Ovary (tissue), 9 donors: Measurements from ENCODE around the gene TNFRSF13B. TPM values are rescaled to one million over a fixed set of nuclear protein-coding genes. Genes with fewer than 3 reads are reported as not detected.

Source experiments
- DNase-seq, 5 donors: peaks; one replicate each; pipeline ENCODE4 v3.0.0-alpha.2; 2019 to 2020
- H3K27ac ChIP-seq, 2 donors: fragments of 200-600 bp; one replicate each; pipeline versions ENCODE4 v1.5.1 to v1.8.0; 2019 to 2022
- H3K27me3 ChIP-seq: fragments of 200-600 bp; one replicate; pipeline ENCODE4 v1.8.0; 2022
- H3K36me3 ChIP-seq: fragments of 200-600 bp; sonication (generic); one replicate; pipeline ENCODE4 v1.5.1; 2019
- H3K4me1 ChIP-seq: one replicate; pipeline ENCODE4 v1.8.1; 2013; ENCODE audit warnings: mild to moderate bottlenecking, moderate library complexity; ENCODE audit not compliant: insufficient read depth
- H3K4me3 ChIP-seq: fragments of 200-600 bp; sonication (generic); one replicate; pipeline ENCODE4 v1.5.1; 2017
- H3K9me3 ChIP-seq, 2 donors: fragments of 200-600 bp in 1 of 2; sonication (generic) in 1 of 2; one replicate each; pipeline versions ENCODE4 v1.5.1 to v1.8.1; 2013 to 2019; ENCODE audit warnings: mild to moderate bottlenecking in 1 of 2, moderate library complexity in 1 of 2
- EP300 ChIP-seq: sonication (generic); formaldehyde crosslinking; IDR thresholded peaks from one replicate; pipeline ENCODE4 v1.6.1; 2017; ENCODE audit warnings: antibody characterized with exemption
- POLR2A ChIP-seq: fragments of 450-650 bp; IDR thresholded peaks from one replicate; pipeline ENCODE4 v1.6.1; 2017; ENCODE audit warnings: antibody characterized with exemption, mild to moderate bottlenecking, moderate library complexity
- WGBS, 3 donors: extraction: QIAGEN DNeasy Blood & Tissue Kit in 1 of 3; methylation state at CpG; one replicate each; pipeline versions ENCODE4 v1.1.5 to v1.1.7; 2013 to 2017; 5-methylcytosine and 5-hydroxymethylcytosine counted together
- intact Hi-C, 4 donors: fragments of 100-400 bp; cut with DNase I; formaldehyde crosslinking; loops; one replicate each; pipeline versions ENCODE4 v1.11.0 to v1.15.1; 2022 to 2023
- polyA plus RNA-seq, 2 donors: library from polyadenylated mRNA; stranded (reverse); fragments of 200-250 nt in 1 of 2; fragments of 350-450 nt in 1 of 2; fragmentation: Illumina TruSeq in 1 of 2; extraction: RNeasy Lipid Tissue Mini Kit (QIAGEN cat#74804) in 1 of 2; gene quantifications; one replicate each; pipeline ENCODE4 v1.2.3, GENCODE V29; 2013 to 2014
- total RNA-seq, 7 donors: library from RNA; depleted of rRNA in 2 of 7; stranded (reverse); fragments of >200 nt in 2 of 7; fragmentation: NEBNext Ultra II Directional in 3 of 7; extraction: Animal tissue kit (Norgen Biotek cat#: 25700) in 3 of 7; gene quantifications; one replicate each; pipeline versions ENCODE4 v1.1.0 to v1.2.4, GENCODE V29; 2016 to 2023
- TF ChIP-seq, protein P1 (sequence below), 3 donors: fragments of 450-650 bp in 2 of 3; fragments of 200-600 bp in 1 of 3; IDR thresholded peaks; one replicate each; pipeline versions ENCODE4 v1.5.1 to v1.8.0; 2016 to 2022; ENCODE audit warnings: antibody characterized with exemption in 3 of 3, mild to moderate bottlenecking in 1 of 3
- donor health status: DM: no; HTN: no; CAD: no; lungs with moderate emphysema.
- donor health status: DM: no; HTN: no; CAD: no.
- donor health status: Bipolar disorder and iron deficiency.
- donor health status: DM: yes; HTN: yes; CAD: no.
- donor health status: DM: no; HTN: no; CAD: no.
- donor health status: DM: yes; HTN: yes; CAD: no.

Gene TNFRSF13B
- total and polyA plus RNA-seq, 9 donors = 0.53 TPM; not detected in 8

DNA sequence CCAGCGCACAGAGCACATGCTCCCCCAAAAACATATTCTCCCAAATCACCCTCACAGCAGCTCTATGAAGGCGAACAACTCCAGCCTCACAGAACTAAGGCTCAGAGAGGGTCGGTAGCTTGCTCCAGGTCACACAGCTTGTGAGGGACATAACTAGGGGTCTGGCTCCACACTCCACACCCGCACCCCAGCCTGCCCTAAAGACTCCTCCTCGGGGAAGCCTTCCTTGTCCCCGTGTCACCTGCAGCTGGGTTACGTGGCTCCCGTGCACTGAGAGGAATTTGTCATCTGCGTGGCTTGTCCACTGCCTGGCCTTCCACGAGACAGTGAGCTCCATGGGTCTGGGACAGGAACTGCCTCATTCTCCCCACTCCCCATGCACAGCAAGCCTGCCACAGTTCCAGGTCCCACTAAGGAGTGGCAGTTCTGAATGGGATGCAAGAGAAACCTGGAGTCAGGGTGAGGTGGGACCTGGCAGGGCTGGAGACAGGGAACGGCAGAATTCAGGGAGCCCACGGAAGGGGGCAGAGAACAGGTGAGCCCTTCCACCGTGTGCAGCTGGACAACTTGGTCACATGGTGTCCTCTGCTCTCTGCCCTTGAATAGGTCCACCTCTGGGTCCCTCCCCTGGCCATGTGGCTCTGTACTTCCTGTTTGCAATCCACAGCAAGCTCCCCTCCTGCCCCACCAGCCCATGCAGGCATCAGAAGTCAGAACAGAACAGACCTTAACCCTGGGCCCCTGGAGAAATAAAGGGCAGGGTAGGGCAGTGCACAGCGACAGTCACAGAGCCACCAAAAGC lies 27.4 kb downstream of the TNFRSF13B start:
- Histone ChIP-seq H3K4me3 (no peak overlapping the region), H3K9me3 (no peaks in the 10 kb centered on the region), H3K27me3 (no peaks in the 10 kb centered on the region), H3K36me3 (no peaks in the 10 kb centered on the region), H3K4me1 (no peaks in the 10 kb centered on the region), H3K27ac (no peak overlapping the region)
- TF ChIP-seq EP300 (no peak), POLR2A (no peak)
- TF ChIP-seq, protein P1, sequence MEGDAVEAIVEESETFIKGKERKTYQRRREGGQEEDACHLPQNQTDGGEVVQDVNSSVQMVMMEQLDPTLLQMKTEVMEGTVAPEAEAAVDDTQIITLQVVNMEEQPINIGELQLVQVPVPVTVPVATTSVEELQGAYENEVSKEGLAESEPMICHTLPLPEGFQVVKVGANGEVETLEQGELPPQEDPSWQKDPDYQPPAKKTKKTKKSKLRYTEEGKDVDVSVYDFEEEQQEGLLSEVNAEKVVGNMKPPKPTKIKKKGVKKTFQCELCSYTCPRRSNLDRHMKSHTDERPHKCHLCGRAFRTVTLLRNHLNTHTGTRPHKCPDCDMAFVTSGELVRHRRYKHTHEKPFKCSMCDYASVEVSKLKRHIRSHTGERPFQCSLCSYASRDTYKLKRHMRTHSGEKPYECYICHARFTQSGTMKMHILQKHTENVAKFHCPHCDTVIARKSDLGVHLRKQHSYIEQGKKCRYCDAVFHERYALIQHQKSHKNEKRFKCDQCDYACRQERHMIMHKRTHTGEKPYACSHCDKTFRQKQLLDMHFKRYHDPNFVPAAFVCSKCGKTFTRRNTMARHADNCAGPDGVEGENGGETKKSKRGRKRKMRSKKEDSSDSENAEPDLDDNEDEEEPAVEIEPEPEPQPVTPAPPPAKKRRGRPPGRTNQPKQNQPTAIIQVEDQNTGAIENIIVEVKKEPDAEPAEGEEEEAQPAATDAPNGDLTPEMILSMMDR (IDR thresholded peaks at IDR 0.05) = no peak
- 70 to 75% (median 71%) methylated on average over 14 of the region's 14 CpGs for WGBS, 3 donors
- no peak for DNase-seq
- intact Hi-C loops = no loop called here

DNA sequence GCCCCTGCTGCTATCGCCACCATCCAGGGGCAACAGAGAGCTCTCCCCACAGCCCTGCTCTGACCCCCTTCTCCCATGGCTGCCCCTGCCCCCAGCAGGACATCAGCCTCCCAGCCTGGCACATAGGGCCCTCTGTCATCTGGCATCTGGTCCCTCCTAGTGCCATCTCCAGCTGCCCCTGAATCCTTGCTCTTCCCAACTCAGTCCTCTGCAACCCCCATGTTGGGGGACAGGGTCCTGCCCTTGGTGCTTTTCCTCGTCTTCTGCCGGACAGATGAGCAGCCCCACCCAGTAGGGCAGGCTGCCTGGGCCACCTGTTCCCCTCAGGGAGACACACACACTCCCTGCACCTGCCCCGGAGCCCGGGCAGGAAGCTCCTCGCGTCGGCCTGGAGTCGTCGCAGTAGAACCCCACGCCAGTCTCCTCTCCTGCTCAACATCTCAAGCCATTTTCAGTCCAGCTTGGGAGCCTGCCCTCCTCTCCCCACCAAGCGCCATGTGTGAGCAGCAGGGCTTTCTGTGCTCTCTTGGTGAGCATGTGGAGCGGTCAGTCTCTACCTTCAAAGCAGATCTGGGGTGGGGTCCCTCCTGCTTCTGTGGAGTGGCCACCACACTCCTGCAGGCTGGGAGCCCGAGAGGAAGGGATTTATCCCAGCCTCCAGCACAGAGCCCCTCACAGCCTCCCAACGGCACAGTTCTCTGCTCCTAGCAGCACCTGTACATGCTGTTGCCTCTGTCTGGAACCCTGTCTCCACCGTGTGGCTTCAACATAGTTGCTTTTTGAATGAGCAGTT lies 28.2 kb downstream of the TNFRSF13B start:
- H3K9me3 ChIP-seq = no peaks in the 10 kb centered on the region
- no peak for DNase-seq
- H3K27ac ChIP-seq = no peak overlapping the region
- H3K4me3 ChIP-seq = no peak overlapping the region
- H3K36me3 ChIP-seq = no peaks in the 10 kb centered on the region
- TF ChIP-seq POLR2A = no peak
- no peak for TF ChIP-seq EP300
- TF ChIP-seq, protein P1 (IDR thresholded peaks at IDR 0.05) = no peak
- H3K4me1 ChIP-seq = no peaks in the 10 kb centered on the region
- 70 to 72% (median 71%) methylated on average over 16 of the region's 16 CpGs for WGBS, 3 donors
- no peaks in the 10 kb centered on the region for H3K27me3 ChIP-seq
- intact Hi-C loops = no loop called here

DNA sequence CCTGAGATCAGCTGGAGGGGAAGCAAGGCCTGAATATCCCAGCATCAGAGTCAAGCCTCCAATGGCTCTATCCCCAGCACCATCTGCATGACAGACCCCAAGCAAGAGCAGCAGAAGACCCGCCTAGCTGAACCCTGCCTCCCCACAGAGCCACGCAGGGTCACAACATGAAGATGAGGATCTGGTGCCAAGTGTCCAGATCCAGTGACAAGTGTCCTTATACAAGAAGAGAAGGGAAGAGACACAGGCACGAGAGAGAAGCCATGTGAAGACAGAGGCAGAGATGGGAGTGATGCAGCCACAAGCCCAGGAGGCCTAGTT lies 28.9 kb downstream of the TNFRSF13B start:
- no peaks in the 10 kb centered on the region for H3K27me3 ChIP-seq
- H3K4me3 ChIP-seq = no peak overlapping the region
- TF ChIP-seq EP300 = no peak
- no peak for TF ChIP-seq POLR2A
- TF ChIP-seq, protein P1 (IDR thresholded peaks at IDR 0.05) = no peak
- H3K36me3 ChIP-seq = no peaks in the 10 kb centered on the region
- 82 to 92% (median 82%) methylated on average over 3 of the region's 3 CpGs for WGBS, 3 donors
- intact Hi-C loops = no loop called here
- H3K9me3 ChIP-seq = no peaks in the 10 kb centered on the region
- H3K4me1 ChIP-seq = no peaks in the 10 kb centered on the region
- no peak for DNase-seq
- no peak overlapping the region for H3K27ac ChIP-seq

DNA sequence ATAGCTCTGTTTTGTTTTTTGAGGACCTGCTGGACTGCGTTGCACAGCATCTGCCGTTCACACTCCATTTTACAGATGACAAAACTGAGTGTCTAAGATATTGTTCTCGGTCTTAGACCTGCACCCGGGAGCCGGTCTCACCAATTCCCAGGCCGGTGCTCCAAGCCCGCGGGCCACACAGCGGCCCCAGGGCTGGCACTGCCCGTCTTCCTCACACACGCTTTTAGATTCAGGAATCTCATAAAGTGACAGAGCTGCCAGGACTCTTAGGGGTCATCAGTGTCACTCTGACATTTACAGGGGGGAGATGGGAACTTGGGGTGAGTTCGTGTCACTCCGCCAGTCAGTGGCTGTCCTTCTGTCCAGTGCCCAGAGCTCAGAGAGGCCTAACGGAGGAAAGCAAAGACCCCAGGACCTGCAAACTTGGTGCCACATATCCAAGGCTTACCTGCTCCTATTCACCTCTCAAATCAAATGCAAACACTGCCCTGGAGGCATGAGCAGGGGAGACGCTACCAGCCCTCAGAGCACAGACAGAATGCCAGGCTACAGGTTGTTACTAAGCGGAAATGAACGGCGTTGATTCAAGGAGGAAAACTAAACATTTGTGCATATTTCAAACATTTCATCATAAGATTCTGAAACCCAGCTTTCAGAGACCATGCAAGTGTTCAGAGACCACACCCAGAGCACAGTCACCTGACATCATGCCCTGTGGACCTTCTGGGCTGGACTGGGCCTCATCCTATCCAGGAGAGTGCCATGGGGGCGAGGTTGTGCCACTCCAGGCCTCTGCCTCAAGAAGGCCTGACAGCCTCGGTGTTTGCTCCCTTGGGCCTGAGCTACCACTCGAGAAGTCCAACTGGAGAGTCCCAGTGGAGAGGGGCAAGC lies 29.5 kb downstream of the TNFRSF13B start:
- 90 to 94% (median 93%) methylated on average over 21 of the region's 21 CpGs for WGBS, 3 donors
- Histone ChIP-seq H3K4me1 (no peaks in the 10 kb centered on the region), H3K27me3 (no peaks in the 10 kb centered on the region), H3K27ac (no peak overlapping the region), H3K4me3 (no peak overlapping the region), H3K9me3 (no peaks in the 10 kb centered on the region), H3K36me3 (no peaks in the 10 kb centered on the region)
- TF ChIP-seq POLR2A (no peak), EP300 (no peak)
- TF ChIP-seq, protein P1 (IDR thresholded peaks at IDR 0.05) = no peak
- intact Hi-C loops = no loop called here
- no peak for DNase-seq
